Liver (tissue), 3 donors: Measurements from ENCODE around the gene BCR.

ENCODE experiments used
- ATF3 ChIP-seq: IDR thresholded peaks from 2 replicates; pipeline ENCODE4 v1.6.1; 2016; ENCODE audit warnings: antibody characterized with exemption
- EGR1 ChIP-seq, 2 donors: IDR thresholded peaks; 2 replicates each; pipeline ENCODE4 v1.6.1; 2016 to 2018; ENCODE audit warnings: antibody characterized with exemption in 2 of 2, low read depth in 2 of 2
- GABPA ChIP-seq, 2 donors: IDR thresholded peaks in 1 of 2; conservative IDR thresholded peaks in 1 of 2; 2 replicates each; pipeline ENCODE4 v1.6.1; 2016; ENCODE audit warnings: antibody characterized with exemption in 2 of 2, mild to moderate bottlenecking in 1 of 2, moderate library complexity in 1 of 2
- HNF4A ChIP-seq, 2 donors: conservative IDR thresholded peaks; 2 replicates each; pipeline ENCODE4 v1.6.1; 2016; ENCODE audit warnings: antibody characterized with exemption in 2 of 2, mild to moderate bottlenecking in 2 of 2
- MAX ChIP-seq: IDR thresholded peaks from 2 replicates; pipeline ENCODE4 v1.6.1; 2016; ENCODE audit warnings: antibody characterized with exemption
- RAD21 ChIP-seq, 2 donors: IDR thresholded peaks; 2 replicates each; pipeline ENCODE4 v1.6.1; 2016; ENCODE audit warnings: antibody characterized with exemption in 2 of 2, mild to moderate bottlenecking in 2 of 2
- REST ChIP-seq: IDR thresholded peaks from 2 replicates; pipeline ENCODE4 v1.6.1; 2016; ENCODE audit warnings: antibody characterized with exemption, mild to moderate bottlenecking
- SP1 ChIP-seq: IDR thresholded peaks from 2 replicates; pipeline ENCODE4 v1.6.1; 2018; ENCODE audit warnings: antibody characterized with exemption, mild to moderate bottlenecking
- TAF1 ChIP-seq: conservative IDR thresholded peaks from 2 replicates; pipeline ENCODE4 v1.6.1; 2016; ENCODE audit warnings: antibody characterized with exemption, mild to moderate bottlenecking
- YY1 ChIP-seq: IDR thresholded peaks from 2 replicates; pipeline ENCODE4 v1.6.1; 2016; ENCODE audit warnings: antibody characterized with exemption, mild to moderate bottlenecking
- TF ChIP-seq, protein P1 (sequence below): fragments of 150-350 bp; IDR thresholded peaks from 2 replicates; pipeline ENCODE4 v1.5.1; 2017; ENCODE audit warnings: improper control_type of control experiment, low read depth, low read length; ENCODE audit not compliant: missing input control
- TF ChIP-seq, protein P2 (sequence below): IDR thresholded peaks from 2 replicates; pipeline ENCODE4 v1.6.1; 2016; ENCODE audit warnings: antibody characterized with exemption
- donor health status: healthy.
- donor health status: healthy.

DNA sequence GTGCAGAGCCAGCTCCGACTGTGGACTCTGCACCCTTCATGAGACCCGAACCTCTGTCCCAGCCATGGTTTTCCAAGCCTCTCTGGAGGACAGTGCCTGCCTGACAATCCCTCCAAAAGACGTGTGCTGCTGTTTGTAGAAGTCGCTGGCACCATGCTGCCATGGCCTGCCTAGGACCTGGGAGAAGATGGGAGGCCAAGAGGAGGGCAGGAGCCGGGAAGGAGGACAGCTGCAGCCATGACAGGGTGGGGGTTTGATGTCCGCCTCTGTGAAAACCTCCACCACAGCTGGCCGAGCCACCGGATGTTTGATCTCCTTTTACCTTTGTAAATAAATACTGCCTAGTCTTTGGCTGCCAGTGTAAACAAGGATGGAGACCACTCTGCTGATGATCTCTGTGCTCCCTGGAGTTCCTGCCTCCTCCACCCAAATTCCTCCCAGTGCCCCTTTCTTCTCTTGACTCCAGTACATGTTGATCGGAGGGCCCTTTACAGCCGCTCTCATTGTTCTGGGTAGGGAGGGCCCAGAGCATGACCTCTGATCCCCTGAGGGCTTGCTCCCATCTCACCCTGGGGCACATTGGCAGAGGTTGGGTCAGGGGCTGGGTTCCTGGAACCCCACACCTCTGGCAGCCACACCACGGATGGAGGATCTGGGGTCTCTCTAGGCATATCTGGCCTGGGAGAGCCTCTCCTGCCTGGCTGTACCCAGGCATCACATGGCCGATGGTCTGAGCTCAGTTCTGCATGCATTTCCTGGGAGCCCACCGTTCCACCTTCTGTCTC lies 66.9 kb downstream of the BCR start:
- TF ChIP-seq, protein P1, sequence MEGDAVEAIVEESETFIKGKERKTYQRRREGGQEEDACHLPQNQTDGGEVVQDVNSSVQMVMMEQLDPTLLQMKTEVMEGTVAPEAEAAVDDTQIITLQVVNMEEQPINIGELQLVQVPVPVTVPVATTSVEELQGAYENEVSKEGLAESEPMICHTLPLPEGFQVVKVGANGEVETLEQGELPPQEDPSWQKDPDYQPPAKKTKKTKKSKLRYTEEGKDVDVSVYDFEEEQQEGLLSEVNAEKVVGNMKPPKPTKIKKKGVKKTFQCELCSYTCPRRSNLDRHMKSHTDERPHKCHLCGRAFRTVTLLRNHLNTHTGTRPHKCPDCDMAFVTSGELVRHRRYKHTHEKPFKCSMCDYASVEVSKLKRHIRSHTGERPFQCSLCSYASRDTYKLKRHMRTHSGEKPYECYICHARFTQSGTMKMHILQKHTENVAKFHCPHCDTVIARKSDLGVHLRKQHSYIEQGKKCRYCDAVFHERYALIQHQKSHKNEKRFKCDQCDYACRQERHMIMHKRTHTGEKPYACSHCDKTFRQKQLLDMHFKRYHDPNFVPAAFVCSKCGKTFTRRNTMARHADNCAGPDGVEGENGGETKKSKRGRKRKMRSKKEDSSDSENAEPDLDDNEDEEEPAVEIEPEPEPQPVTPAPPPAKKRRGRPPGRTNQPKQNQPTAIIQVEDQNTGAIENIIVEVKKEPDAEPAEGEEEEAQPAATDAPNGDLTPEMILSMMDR: no peak
- no peak for TF ChIP-seq RAD21 (IDR thresholded peaks at IDR 0.05)
- no peak for TF ChIP-seq TAF1
- no peak for TF ChIP-seq REST
- TF ChIP-seq, protein P2, sequence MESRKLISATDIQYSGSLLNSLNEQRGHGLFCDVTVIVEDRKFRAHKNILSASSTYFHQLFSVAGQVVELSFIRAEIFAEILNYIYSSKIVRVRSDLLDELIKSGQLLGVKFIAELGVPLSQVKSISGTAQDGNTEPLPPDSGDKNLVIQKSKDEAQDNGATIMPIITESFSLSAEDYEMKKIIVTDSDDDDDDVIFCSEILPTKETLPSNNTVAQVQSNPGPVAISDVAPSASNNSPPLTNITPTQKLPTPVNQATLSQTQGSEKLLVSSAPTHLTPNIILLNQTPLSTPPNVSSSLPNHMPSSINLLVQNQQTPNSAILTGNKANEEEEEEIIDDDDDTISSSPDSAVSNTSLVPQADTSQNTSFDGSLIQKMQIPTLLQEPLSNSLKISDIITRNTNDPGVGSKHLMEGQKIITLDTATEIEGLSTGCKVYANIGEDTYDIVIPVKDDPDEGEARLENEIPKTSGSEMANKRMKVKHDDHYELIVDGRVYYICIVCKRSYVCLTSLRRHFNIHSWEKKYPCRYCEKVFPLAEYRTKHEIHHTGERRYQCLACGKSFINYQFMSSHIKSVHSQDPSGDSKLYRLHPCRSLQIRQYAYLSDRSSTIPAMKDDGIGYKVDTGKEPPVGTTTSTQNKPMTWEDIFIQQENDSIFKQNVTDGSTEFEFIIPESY: no peak
- TF ChIP-seq HNF4A (conservative IDR thresholded peaks at IDR 0.05): no peak
- no peak for TF ChIP-seq ATF3
- no peak for TF ChIP-seq EGR1 (IDR thresholded peaks at IDR 0.05; ENCODE audit: low read depth in 2 of 2)
- TF ChIP-seq MAX: no peak
- no peak for TF ChIP-seq YY1
- peak; percentile 16 for TF ChIP-seq SP1
- no peak for TF ChIP-seq GABPA (IDR thresholded peaks at IDR 0.05 in 1 of 2, conservative IDR thresholded peaks at IDR 0.05 in 1 of 2)
